Uterus (tissue), 2 donors: ENCODE results near the gene PRSS21.

Experiments
- POLR2A ChIP-seq, 2 donors: fragments of 450-650 bp; IDR thresholded peaks; one replicate each; pipeline ENCODE4 v1.6.1; 2016; ENCODE audit warnings: antibody characterized with exemption in 2 of 2, mild to moderate bottlenecking in 1 of 2, moderate library complexity in 1 of 2
- TF ChIP-seq, protein P1 (sequence below), 4 experiments: fragments of 200-600 bp in 2 of 4; fragments of 450-650 bp in 2 of 4; sonication (generic) in 2 of 4; IDR thresholded peaks; one replicate each; pipeline ENCODE4 v1.5.1; 2016 to 2019; ENCODE audit warnings: antibody characterized with exemption in 4 of 4, mild to moderate bottlenecking in 2 of 4, moderate library complexity in 1 of 4

DNA sequence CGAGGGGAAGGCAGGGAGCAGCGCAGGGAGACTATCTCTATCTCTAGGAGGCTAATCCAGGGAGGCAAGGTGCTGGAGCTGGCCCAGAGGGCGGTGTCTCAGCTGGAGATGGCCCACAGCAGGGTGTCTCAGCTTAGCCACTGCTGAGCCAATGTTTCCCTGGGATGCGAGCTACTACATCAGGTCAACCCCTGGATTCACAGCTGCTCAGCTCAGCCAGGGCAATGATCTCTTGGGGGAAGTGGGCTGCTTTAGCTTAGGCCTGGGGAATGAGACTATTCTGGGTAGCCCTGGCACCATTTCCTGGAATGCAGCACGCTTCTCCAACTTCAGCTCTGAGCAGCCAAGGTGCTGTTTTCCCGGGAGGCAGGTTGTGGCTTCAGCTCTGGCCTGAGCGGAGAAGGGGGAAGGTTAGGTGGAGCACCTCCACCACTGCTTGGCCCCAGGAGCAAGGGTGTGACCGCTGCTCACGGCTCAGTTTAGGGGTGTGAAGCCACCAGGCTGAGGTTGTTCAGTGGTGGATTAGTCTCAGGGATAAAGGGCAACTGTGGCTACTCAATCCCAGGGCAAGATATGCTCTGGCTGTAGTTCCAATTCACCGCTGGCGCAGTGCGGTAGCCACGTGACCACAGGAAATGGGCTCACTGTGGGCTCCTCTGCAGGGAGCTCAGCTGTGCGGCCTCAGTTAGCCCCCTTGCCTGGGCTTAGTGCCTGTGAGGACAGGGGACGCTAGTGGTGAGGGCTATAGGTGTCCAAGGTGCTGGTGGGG lies 5.2 kb upstream of the PRSS21 start:
- TF ChIP-seq, protein P1, sequence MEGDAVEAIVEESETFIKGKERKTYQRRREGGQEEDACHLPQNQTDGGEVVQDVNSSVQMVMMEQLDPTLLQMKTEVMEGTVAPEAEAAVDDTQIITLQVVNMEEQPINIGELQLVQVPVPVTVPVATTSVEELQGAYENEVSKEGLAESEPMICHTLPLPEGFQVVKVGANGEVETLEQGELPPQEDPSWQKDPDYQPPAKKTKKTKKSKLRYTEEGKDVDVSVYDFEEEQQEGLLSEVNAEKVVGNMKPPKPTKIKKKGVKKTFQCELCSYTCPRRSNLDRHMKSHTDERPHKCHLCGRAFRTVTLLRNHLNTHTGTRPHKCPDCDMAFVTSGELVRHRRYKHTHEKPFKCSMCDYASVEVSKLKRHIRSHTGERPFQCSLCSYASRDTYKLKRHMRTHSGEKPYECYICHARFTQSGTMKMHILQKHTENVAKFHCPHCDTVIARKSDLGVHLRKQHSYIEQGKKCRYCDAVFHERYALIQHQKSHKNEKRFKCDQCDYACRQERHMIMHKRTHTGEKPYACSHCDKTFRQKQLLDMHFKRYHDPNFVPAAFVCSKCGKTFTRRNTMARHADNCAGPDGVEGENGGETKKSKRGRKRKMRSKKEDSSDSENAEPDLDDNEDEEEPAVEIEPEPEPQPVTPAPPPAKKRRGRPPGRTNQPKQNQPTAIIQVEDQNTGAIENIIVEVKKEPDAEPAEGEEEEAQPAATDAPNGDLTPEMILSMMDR (IDR thresholded peaks at IDR 0.05): no peak
- no peak for TF ChIP-seq POLR2A (IDR thresholded peaks at IDR 0.05)
